Vagina (tissue), 2 donors: ENCODE results near the gene DDX10.

Experiments used
- POLR2A ChIP-seq, 2 donors: fragments of 450-650 bp; IDR thresholded peaks; one replicate each; pipeline ENCODE4 v1.6.1; 2017; ENCODE audit warnings: antibody characterized with exemption in 2 of 2, mild to moderate bottlenecking in 2 of 2, moderate library complexity in 2 of 2
- POLR2AphosphoS5 ChIP-seq, 2 donors: sonication (generic); formaldehyde crosslinking; IDR thresholded peaks; one replicate each; pipeline ENCODE4 v1.9.0; 2017; ENCODE audit warnings: antibody characterized with exemption in 2 of 2, mild to moderate bottlenecking in 2 of 2, low read depth in 1 of 2; ENCODE audit not compliant: insufficient read depth in 1 of 2
- TF ChIP-seq, protein P1 (sequence below), 3 experiments: fragments of 450-650 bp in 2 of 3; fragments of 200-600 bp in 1 of 3; sonication (generic) in 1 of 3; IDR thresholded peaks; one replicate each; pipeline ENCODE4 v1.5.1; 2017 to 2019; ENCODE audit warnings: antibody characterized with exemption in 3 of 3, mild to moderate bottlenecking in 2 of 3, moderate library complexity in 2 of 3

- TF ChIP-seq POLR2AphosphoS5 (IDR thresholded peaks at IDR 0.05; ENCODE audit: insufficient read depth in 1 of 2, low read depth in 1 of 2) (no peak), POLR2A (IDR thresholded peaks at IDR 0.05) (no peak)
- TF ChIP-seq, protein P1, sequence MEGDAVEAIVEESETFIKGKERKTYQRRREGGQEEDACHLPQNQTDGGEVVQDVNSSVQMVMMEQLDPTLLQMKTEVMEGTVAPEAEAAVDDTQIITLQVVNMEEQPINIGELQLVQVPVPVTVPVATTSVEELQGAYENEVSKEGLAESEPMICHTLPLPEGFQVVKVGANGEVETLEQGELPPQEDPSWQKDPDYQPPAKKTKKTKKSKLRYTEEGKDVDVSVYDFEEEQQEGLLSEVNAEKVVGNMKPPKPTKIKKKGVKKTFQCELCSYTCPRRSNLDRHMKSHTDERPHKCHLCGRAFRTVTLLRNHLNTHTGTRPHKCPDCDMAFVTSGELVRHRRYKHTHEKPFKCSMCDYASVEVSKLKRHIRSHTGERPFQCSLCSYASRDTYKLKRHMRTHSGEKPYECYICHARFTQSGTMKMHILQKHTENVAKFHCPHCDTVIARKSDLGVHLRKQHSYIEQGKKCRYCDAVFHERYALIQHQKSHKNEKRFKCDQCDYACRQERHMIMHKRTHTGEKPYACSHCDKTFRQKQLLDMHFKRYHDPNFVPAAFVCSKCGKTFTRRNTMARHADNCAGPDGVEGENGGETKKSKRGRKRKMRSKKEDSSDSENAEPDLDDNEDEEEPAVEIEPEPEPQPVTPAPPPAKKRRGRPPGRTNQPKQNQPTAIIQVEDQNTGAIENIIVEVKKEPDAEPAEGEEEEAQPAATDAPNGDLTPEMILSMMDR (IDR thresholded peaks at IDR 0.05): no peak
These were observed 170.8 kb downstream of the DDX10 start for GRCh38 chr11:108835624-108836023.
